Lower leg skin (tissue), 4 donors: Measurements from ENCODE around the gene FOXO6. TPM values are rescaled to one million over a fixed set of nuclear protein-coding genes. Genes with fewer than 3 reads are reported as not detected.

Source experiments
- DNase-seq, 2 donors: peaks; one replicate each; pipeline ENCODE4 v3.0.0-alpha.2; 2019; ENCODE audit warnings: low spot score in 2 of 2
- H3K4me3 ChIP-seq: fragments of 200-600 bp; sonication (generic); 2 replicates; pipeline ENCODE4 v1.5.1; 2017; ENCODE audit warnings: mild to moderate bottlenecking, low read depth; ENCODE audit not compliant: poor library complexity, severe bottlenecking
- CTCF ChIP-seq, 3 donors: fragments of 450-650 bp; IDR thresholded peaks; one replicate each; pipeline ENCODE4 v1.5.1; 2016; ENCODE audit warnings: antibody characterized with exemption in 3 of 3, mild to moderate bottlenecking in 3 of 3, moderate library complexity in 2 of 3
- POLR2A ChIP-seq, 2 donors: fragments of 450-650 bp; IDR thresholded peaks; one replicate each; pipeline ENCODE4 v1.6.1; 2016 to 2017; ENCODE audit warnings: antibody characterized with exemption in 2 of 2, mild to moderate bottlenecking in 1 of 2, moderate library complexity in 1 of 2
- WGBS, 2 donors: methylation state at CpG; one replicate each; pipeline ENCODE4 v1.1.5; 2018; 5-methylcytosine and 5-hydroxymethylcytosine counted together
- intact Hi-C: fragments of 100-400 bp; cut with DNase I; formaldehyde crosslinking; loops from one replicate; pipeline ENCODE4 v1.15.0; 2023; ENCODE audit warnings: low total_unique reads
- total RNA-seq, 4 donors: library from RNA; depleted of rRNA; stranded (reverse); fragments of >200 nt; gene quantifications; one replicate each; pipeline ENCODE4 v1.1.0, GENCODE V29; 2016

The FOXO6 gene
- total RNA-seq, 4 donors from 2014 or later = 0.15 to 3.5 (median 1.5) TPM

- intact Hi-C loops = no loop called here
- TF ChIP-seq CTCF (IDR thresholded peaks at IDR 0.05) = no peak
- TF ChIP-seq POLR2A (IDR thresholded peaks at IDR 0.05) = no peak
- 85 to 90% methylated on average over 8 of the region's 8 CpGs for WGBS, 2 donors
- no peak overlapping the region for H3K4me3 ChIP-seq
- no peak for DNase-seq
Observed at GRCh38 chr1:41322101-41322661, 39.1 kb upstream of the FOXO6 start.

GRCh38 chr1:41322835-41323234, 38.4 kb upstream of the FOXO6 start:
- TF ChIP-seq CTCF (IDR thresholded peaks at IDR 0.05) (no peak), POLR2A (IDR thresholded peaks at IDR 0.05) (no peak)
- WGBS, 2 donors = 73 to 77% methylated on average over 7 of the region's 7 CpGs
- H3K4me3 ChIP-seq = no peak overlapping the region
- no peak for DNase-seq
- intact Hi-C loops = no loop called here

GRCh38 chr1:41323243-41323642, 38.0 kb upstream of the FOXO6 start:
- intact Hi-C loops = no loop called here
- TF ChIP-seq POLR2A (IDR thresholded peaks at IDR 0.05) = no peak
- no peak for TF ChIP-seq CTCF (IDR thresholded peaks at IDR 0.05)
- no peak overlapping the region for H3K4me3 ChIP-seq
- 53 to 54% methylated on average over 5 of the region's 5 CpGs for WGBS, 2 donors
- DNase-seq = no peak

- no peak overlapping the region for H3K4me3 ChIP-seq
- intact Hi-C loops = no loop called here
- WGBS, 2 donors = 94% methylated on average over 6 of the region's 6 CpGs
- no peak for TF ChIP-seq CTCF (IDR thresholded peaks at IDR 0.05)
- TF ChIP-seq POLR2A (IDR thresholded peaks at IDR 0.05) = no peak
- no peak for DNase-seq
Observed at GRCh38 chr1:41325801-41326200, 35.4 kb upstream of the FOXO6 start.

GRCh38 chr1:41327383-41327999, 33.7 kb upstream of the FOXO6 start:
- intact Hi-C loops = no loop called here

More at GRCh38 chr1:41327383-41327999, 33.7 kb upstream of the FOXO6 start:
- 84% methylated on average over 6 of the region's 6 CpGs for WGBS, 2 donors
- no peak for DNase-seq
- TF ChIP-seq POLR2A (IDR thresholded peaks at IDR 0.05) (no peak), CTCF (IDR thresholded peaks at IDR 0.05) (no peak)
- no peak overlapping the region for H3K4me3 ChIP-seq
